Measurements from ENCODE around the gene KRTAP1-5. TPM values are rescaled to one million over a fixed set of nuclear protein-coding genes. Genes with fewer than 3 reads are reported as not detected.
"Not testable (repeated sequence)": the region's sequence is repeated elsewhere in the genome, so short reads cannot be mapped to it uniquely, and the experiment has no call there.

The KRTAP1-5 gene
- total RNA-seq, 4 donors from 2014 or later: not detected

DNA sequence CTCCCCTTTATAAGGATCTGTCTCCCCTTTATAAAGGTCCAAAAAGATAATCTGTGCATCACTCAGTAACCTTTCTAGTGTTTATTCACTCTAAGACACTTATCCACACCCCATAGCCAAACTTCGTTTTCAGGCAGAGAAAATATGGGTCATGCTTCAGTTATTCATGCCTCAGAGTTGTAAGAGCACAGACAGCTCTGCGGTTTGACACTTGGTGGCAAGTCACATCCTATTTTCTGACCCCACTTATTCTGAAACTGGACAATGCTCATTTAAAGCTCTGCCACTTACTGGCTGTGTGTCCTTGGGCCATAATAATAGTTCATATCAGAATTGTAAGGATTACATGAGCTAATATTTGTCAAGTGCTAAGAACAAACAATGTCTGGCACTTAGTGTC is 22.1 kb upstream of the KRTAP1-5 start:
- Histone ChIP-seq H3K4me3 (no peak overlapping the region), H3K9me3 (no peaks in the 10 kb centered on the region), H3K4me1 (no peaks in the 10 kb centered on the region), H3K36me3 (no peaks in the 10 kb centered on the region), H3K27me3 (peaks cover 0 to 29% (median 0%) of the 10 kb centered on the region in 4 donors), H3K27ac (replicated peaks in 1 of 4) (no peak overlapping the region)
- intact Hi-C loops (cut with DNase I): no loop called here
- WGBS: 66% methylated on average over 2 of the region's 2 CpGs
- TF ChIP-seq POLR2A (IDR thresholded peaks at IDR 0.05; ENCODE audit: low read depth) (no peak), POLR2AphosphoS5 (IDR thresholded peaks at IDR 0.05) (no peak), EP300 (IDR thresholded peaks at IDR 0.05) (no peak)
- TF ChIP-seq, protein P1, sequence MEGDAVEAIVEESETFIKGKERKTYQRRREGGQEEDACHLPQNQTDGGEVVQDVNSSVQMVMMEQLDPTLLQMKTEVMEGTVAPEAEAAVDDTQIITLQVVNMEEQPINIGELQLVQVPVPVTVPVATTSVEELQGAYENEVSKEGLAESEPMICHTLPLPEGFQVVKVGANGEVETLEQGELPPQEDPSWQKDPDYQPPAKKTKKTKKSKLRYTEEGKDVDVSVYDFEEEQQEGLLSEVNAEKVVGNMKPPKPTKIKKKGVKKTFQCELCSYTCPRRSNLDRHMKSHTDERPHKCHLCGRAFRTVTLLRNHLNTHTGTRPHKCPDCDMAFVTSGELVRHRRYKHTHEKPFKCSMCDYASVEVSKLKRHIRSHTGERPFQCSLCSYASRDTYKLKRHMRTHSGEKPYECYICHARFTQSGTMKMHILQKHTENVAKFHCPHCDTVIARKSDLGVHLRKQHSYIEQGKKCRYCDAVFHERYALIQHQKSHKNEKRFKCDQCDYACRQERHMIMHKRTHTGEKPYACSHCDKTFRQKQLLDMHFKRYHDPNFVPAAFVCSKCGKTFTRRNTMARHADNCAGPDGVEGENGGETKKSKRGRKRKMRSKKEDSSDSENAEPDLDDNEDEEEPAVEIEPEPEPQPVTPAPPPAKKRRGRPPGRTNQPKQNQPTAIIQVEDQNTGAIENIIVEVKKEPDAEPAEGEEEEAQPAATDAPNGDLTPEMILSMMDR (IDR thresholded peaks at IDR 0.05): no peak
- no peak for DNase-seq (ENCODE audit: extremely low spot score)

DNA sequence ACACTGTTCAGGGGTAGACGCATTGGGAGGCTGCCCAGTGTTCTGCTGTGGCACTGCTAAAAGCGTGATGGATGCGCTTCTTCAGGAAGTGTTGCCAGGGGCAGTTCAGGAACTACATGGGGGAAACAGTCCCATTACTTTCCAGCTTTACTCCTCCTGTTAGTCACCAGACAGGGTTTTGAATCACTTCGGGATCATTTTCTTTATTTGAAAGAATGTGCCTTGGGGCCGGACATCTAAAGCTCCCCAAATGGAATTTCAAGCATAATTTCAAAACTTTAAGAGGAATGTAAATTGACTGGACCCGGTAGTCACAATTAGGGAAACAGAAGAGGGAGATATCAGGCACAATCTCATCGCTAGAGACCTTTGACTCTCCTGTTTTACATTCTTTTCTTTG is 21.4 kb upstream of the KRTAP1-5 start:
- Histone ChIP-seq H3K36me3 (no peaks in the 10 kb centered on the region), H3K27ac (replicated peaks in 1 of 4) (no peak overlapping the region), H3K9me3 (no peaks in the 10 kb centered on the region), H3K4me3 (no peak overlapping the region), H3K27me3 (peaks cover 0 to 29% (median 0%) of the 10 kb centered on the region in 4 donors), H3K4me1 (no peaks in the 10 kb centered on the region)
- WGBS: 77% methylated on average over 7 of the region's 7 CpGs
- TF ChIP-seq POLR2AphosphoS5 (IDR thresholded peaks at IDR 0.05): no peak
- no peak for TF ChIP-seq POLR2A (IDR thresholded peaks at IDR 0.05; ENCODE audit: low read depth)
- TF ChIP-seq EP300 (IDR thresholded peaks at IDR 0.05): no peak
- TF ChIP-seq, protein P1 (IDR thresholded peaks at IDR 0.05): no peak
- intact Hi-C loops (cut with DNase I): no loop called here
- DNase-seq (ENCODE audit: extremely low spot score): no peak

DNA sequence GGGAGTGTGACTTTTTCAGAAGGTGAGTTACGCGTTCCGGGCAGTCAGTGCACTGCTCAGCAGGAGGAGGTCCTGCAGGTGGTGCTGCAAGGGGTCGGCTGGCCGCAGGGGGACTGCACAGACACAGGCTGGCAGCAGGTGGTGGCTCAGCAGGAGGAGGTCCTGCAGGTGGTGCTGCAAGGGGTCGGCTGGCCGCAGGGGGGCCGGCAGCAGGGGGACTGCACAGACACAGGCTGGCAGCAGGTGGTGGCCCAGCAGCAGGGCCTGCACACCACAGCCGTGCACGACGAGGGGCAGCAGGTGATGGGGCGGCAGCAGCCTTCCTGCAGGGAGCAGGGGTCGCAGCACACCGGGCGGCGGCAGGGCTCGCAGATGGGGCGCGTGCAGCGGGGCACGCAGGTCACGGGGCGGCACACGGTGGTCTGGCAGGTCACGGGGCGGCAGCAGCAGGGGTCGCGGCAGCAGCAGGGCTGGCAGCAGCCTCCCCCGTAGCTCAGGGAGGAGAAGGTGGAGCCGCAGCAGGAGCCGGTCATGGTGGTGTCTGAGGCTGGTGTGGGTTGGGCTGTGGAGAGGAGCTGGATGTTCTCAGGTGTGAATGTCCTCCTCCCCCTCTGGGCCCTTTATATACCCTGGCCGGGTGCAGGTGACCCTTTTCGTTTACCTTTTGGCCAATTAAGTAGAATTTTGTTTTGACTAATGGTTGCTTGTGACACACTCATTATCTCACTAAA is 19.9 kb upstream of the KRTAP1-5 start, which contains the start of gene KRTAP2-1:
KRTAP2-1 (minus strand) TSS at position 582 of the 731 bp plus-strand sequence; CDS start at position 533, 49 bp downstream.
- DNase-seq (ENCODE audit: extremely low spot score); H3K36me3 ChIP-seq; intact Hi-C loops (cut with DNase I); H3K9me3 ChIP-seq; H3K27ac ChIP-seq (replicated peaks in 1 of 4); H3K4me3 ChIP-seq; H3K4me1 ChIP-seq: not testable (repeated sequence)
- WGBS: 64% methylated on average over 6 of the region's 33 CpGs
- peaks cover 0 to 29% (median 0%) of the 10 kb centered on the region in 4 donors for H3K27me3 ChIP-seq

DNA sequence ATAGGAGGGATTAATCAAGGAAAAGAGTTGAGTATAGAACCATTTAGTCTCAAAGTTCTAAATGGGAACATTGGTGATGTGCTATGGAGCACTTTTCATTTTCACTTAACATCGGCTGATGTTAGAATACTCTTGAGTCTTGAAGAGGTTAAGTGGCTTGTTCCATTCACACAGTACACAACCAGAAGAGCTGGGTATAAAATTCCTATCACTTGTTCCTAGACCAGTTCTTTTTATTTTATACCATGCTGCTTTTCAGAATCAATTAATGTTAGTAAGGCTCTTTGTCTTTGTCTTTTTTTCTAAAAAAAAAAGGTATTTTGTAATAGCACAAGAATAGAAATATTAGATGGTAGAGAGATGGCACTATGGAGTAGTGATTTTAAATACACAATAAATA is 15.9 kb upstream of the KRTAP1-5 start:
- intact Hi-C loops (cut with DNase I): no loop called here
- no peak overlapping the region for H3K27ac ChIP-seq (replicated peaks in 1 of 4)
- peaks cover 0 to 8% (median 0%) of the 10 kb centered on the region in 4 donors for H3K9me3 ChIP-seq
- no peaks in the 10 kb centered on the region for H3K36me3 ChIP-seq
- DNase-seq (ENCODE audit: extremely low spot score): no peak
- no peaks in the 10 kb centered on the region for H3K4me1 ChIP-seq
- 100% methylated on average over 1 of the region's 1 CpG for WGBS
- H3K27me3 ChIP-seq: peaks cover 0 to 15% (median 0%) of the 10 kb centered on the region in 4 donors
- TF ChIP-seq, protein P1 (IDR thresholded peaks at IDR 0.05): no peak
- no peak for TF ChIP-seq EP300 (IDR thresholded peaks at IDR 0.05)
- TF ChIP-seq POLR2AphosphoS5 (IDR thresholded peaks at IDR 0.05): no peak
- no peak for TF ChIP-seq POLR2A (IDR thresholded peaks at IDR 0.05; ENCODE audit: low read depth)
- no peak overlapping the region for H3K4me3 ChIP-seq

DNA sequence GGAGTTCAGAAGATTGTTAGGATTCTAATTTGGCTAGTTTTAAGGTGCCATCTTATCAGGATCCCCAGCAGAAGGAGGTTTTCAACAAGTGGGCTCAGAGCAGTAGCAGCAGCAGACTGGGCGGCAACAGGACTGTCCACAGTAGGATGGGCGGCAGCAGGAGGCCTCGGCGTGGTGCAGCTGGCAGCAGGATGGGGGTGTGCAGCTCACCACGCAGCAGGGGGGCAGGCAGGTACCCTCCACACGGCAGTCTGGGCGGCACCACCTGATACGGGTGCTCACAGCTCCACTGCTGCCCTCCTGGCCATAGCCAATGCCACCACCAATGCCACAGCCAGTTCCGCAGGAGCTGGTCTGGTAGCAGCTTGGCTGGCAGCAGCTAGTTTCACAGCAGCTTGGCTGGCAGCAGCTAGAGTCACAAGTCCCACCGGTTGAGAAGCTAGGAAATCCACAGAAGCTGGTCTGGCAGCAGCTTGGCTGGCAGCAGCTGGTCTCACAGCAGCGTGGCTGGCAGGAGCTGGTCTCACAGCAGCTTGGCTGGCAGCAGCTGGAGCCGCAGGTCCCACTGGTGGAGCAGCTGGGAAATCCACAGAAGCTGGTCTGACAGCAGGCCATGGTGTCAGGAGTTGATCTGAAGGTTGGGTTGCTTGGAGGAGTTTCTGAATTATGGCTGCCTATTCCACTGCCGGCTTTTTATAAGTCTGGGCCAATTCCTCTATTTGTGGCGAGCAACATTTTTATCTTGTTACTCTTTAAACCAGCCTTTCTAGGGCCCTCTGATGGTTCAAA is 14.0 kb upstream of the KRTAP1-5 start, which contains the start of gene KRTAP1-1:
KRTAP1-1 (minus strand) TSS at position 668 of the 789 bp plus-strand sequence; CDS start at position 615, 53 bp downstream.
- H3K36me3 ChIP-seq; intact Hi-C loops (cut with DNase I); H3K9me3 ChIP-seq; H3K4me1 ChIP-seq; H3K27me3 ChIP-seq; DNase-seq (ENCODE audit: extremely low spot score); H3K27ac ChIP-seq (replicated peaks in 1 of 4); H3K4me3 ChIP-seq: not testable (repeated sequence)
- WGBS: 92% methylated on average over 8 of the region's 14 CpGs
